GM18858 (cell line): ENCODE measurements around the gene LETMD1.
"Not testable (repeated sequence)": the region's sequence is repeated elsewhere in the genome, so short reads cannot be mapped to it uniquely, and the experiment has no call there.

ENCODE experiments used
- ATAC-seq: cut with Tn5 transposase; IDR thresholded peaks from one replicate; pipeline ENCODE4 v1.9.1; 2021; ENCODE audit not compliant: unreplicated experiment

Gene LETMD1

DNA sequence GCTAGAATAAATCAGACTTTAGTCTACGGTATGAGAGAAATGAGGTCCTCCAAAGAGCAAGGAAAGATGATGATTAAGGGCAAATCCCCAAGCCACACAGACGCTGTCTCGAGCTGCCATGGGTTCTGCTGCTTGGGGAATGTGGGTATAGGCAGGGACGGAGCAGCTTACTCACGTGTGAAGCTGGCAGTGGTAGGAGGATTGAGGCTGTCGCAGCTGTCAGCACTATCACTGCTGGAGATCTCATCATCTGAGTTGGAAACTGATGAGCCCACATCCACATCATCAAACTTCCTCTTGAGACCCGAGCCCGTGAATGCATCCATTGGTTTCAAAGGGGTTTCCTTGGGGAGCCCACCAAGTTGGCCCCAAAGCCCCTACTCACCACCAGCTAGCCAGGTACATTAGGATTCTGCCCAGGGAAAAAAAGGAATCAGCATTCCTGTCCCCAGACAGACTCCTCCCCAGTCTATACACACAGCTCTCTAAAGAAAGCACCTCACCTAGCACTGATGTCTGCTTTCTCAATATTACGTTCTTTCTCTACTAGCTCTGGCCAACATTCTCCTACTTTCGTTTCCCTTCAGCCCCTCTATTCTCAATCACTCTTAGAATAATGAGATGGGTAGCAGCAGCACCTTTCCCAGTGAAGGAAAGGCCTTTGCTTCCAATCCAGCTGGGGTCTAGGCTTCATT lies 28.3 kb downstream of the LETMD1 start:
- no peak for ATAC-seq

DNA sequence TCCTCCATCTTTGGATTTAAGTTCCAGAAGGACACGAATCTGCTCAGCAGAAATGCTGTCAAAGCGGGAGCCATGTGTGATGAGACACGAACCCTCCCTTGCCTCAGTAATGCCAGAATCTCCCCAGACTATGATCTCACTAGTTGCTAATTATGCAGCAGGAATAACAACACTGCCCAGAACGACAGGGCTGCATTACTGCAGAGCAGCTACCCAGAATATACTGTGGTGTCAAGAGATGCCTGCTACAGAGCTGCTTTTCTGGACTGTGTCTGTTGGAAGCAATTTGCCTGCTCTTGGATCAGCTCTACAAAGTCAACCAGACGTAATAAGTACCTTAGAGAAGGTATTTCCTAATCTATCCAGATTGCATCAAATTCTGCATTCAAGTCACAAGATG lies 29.8 kb downstream of the LETMD1 start:
- no peak for ATAC-seq

DNA sequence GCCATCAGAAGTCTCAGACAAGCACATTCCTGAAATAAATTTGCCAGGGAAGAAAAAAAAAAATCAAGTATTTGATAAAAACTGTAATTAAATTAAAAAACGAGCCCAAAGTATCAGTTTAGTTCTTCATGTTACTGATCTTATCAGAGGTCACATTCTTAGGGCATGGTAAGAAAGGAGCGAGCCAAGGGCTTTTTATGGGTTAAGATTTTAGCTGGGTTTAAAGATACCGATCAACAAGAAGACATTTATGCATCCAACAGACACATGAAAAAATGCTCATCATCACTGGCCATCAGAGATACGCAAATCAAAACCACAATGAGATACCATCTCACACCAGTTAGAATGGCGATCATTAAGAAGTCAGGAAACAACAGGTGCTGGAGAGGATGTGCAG lies 30.2 kb downstream of the LETMD1 start:
- not testable (repeated sequence) for ATAC-seq

- not testable (repeated sequence) for ATAC-seq
Observed at GRCh38 chr12:51078866-51079265, 30.7 kb downstream of the LETMD1 start.

GRCh38 chr12:51080136-51080535 lies 32.0 kb downstream of the LETMD1 start:
- ATAC-seq = no peak

GRCh38 chr12:51081421-51081820 lies 33.3 kb downstream of the LETMD1 start:
- ATAC-seq = no peak

DNA sequence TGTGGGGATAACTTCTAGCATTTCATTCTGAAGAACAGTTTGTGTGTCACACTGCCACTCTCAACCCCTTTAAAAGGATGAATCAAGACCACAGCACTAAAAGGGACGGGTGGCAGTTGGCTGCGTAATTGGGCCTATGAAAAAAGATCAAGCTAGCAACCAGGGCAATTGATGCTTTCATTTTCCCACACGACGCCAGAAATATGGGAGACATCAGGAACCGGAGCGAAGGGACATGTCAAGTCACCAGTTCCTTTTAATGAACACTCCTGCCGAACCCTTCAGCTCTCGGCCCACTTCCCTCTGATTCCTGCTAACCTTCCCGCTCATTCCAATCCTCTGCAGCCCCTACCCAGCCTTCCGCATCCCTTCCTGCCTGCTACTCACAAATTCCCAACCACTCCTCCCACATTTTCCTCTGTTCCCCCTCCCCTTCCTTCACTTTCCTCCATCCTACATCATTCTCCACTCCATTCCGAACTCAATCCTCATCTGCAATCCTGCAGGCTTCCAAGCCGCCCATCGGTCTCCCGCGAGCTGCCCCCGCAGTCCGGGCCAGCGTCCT lies 34.5 kb downstream of the LETMD1 start:
- no peak for ATAC-seq

DNA sequence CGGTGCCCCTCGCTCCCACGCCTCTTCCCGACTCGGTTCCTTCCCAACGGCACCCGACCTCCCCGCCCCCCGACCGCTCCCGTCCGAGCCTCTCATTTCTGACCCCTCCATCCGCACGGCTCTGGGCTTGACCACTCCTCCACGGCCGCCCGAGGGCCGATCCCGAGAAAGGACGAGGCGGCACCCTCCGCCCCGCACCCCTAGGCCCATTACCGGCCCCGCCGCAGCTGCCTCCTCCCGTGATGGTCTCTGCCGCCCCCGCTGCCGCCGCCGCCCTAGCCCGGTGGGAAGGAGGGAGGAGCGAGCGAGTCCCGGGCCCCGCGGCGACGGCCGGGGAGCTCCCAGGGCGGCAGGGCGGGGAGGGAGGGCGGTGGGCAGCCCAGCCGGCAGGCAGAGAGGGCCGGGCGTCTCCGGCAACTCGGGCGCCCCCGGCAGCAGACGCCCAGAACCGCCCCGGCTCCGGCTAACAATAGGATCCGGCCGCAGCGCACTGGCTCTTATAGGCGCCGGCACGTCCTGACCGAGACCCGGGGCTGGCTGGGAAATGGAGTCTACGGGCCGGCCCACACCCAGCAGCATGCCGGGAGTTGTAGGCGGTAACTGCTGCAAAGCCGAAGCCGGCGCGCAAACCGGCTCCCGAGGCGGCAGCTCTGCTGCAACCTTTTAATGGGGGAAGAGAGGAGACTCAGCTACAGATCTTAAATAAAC lies 35.2 kb downstream of the LETMD1 start, which contains the start of gene CSRNP2:
Gene CSRNP2 (minus strand): TSS at position 471 of the 708 bp plus-strand sequence. CDS start 7,035 bp downstream, outside the sequence.
- ATAC-seq = peak; percentile 91

DNA sequence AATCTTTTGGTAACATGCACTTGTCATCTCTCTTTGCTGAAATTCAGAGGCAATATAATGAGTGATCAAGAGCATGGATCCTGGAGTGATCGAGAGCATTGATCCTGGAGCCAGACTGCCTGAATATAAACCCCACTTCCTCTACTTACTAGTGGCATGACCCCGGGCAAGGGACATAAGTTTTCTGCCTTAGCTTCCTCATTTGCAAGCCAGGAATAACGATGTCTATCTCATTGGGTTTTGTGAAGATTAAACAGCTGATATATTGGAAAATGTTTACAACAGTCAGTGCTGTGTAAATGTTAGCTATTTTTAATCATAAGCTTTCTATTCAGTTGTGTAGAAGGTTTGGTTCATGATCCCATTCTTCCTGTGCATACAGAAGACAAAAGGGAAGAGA lies 37.6 kb downstream of the LETMD1 start:
- no peak for ATAC-seq

GRCh38 chr12:51086933-51087332 lies 38.8 kb downstream of the LETMD1 start:
- ATAC-seq = no peak

- ATAC-seq = peak; percentile 36
Observed at GRCh38 chr12:51087818-51088217, 39.7 kb downstream of the LETMD1 start.

DNA sequence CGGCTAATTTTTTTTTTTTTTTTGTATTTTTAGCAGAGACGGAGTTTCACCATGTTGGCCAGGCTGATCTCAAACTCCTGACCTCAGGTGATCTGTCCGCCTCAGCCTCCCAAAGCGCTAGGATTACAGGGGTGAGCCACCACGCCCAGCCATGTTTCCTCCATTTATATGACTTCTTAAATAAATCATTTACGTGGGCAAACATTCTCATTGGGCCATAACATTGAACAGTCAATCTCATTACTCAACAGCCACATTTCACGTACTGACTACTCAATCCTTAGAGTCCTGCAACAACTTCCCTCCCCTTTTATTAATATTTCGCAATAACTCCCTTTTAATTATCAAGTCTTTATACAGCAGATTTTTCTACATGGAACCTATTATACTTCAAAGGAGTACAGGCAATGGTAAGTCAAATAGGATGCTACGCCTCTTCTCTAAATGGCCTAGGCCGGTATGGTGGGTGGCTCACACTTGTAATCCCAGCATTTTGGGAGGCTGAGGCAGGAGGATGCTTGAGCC lies 42.6 kb downstream of the LETMD1 start:
- ATAC-seq = no peak

GRCh38 chr12:51098611-51099010 lies 50.5 kb downstream of the LETMD1 start:
- no peak for ATAC-seq

DNA sequence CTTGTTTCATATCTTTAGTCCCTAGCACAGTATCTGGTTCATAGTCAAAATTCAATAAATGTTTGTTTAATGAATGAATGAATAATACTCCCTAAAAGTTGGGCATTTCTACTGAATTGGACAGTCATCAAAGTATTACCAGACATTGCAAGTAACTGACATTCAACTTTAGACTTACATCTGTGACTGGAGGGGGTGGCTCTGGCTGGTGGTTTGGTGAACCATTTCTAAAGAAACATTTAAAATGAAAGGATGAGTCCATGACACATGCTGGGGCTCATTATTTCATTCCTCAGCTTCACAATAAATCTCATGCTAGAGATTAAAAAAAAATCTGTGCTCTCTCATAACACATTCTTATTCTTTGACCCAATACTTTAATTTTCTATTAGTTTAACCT lies 55.9 kb downstream of the LETMD1 start:
- ATAC-seq = no peak

DNA sequence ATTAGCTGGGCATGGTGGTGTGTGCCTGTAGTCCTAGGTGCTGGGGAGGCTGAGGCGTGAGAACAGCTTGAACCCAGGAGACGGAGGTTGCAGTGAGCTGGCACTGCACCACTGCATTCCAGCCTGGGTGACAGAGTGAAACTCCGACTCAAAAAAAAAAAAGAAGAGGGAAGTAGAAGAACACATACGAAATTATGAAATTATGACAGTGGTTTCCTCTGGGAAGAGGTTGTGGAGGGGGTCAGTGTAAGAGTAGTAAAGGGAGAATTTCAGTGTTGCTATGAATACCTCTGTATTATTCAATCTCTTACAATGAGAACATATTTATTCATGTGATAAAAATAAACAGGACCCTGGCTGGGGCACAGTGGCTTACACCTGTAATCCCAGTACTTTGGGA lies 60.0 kb downstream of the LETMD1 start:
- no peak for ATAC-seq
